ENCODE data around the gene FCGR2B.

- no peak for TF ChIP-seq CTCF (IDR thresholded peaks at IDR 0.05)
- no peak for TF ChIP-seq POLR2AphosphoS5 (IDR thresholded peaks at IDR 0.05)
These were observed 43.8 kb downstream of the FCGR2B start, which contains the start of gene FCRLA for GRCh38 chr1:161706482-161707347.
